Loucy (cell line): Measurements from ENCODE around the gene EMC6.

Experiments
- H2AFZ ChIP-seq: fragments of 200-600 bp; sonication (generic); 2 replicates; pipeline ENCODE4 v1.6.0; 2016; ENCODE audit warnings: antibody characterized with exemption, mild to moderate bottlenecking, low read length, moderate library complexity
- H3F3A ChIP-seq: fragments of 200-600 bp; 2 replicates; pipeline ENCODE4 v1.6.0; 2016; ENCODE audit warnings: antibody characterized with exemption, low read depth, mild to moderate bottlenecking
- H3K27me3 ChIP-seq: fragments of 200-600 bp; sonication (generic); 2 replicates; pipeline ENCODE4 v1.6.1; 2014; ENCODE audit warnings: low read length, mild to moderate bottlenecking; ENCODE audit not compliant: insufficient read depth, poor library complexity, severe bottlenecking
- H3K36me3 ChIP-seq: fragments of 200-600 bp; sonication (generic); 2 replicates; pipeline ENCODE4 v1.6.1; 2016; ENCODE audit warnings: low read length; ENCODE audit not compliant: insufficient read depth
- H3K4me1 ChIP-seq: fragments of 200-600 bp; sonication (generic); 2 replicates; pipeline ENCODE4 v1.5.1; 2014; ENCODE audit warnings: low read length, mild to moderate bottlenecking; ENCODE audit not compliant: insufficient read depth, poor library complexity, severe bottlenecking
- H3K4me2 ChIP-seq: fragments of 200-600 bp; sonication (generic); 2 replicates; pipeline ENCODE4 v1.6.0; 2014; ENCODE audit warnings: antibody characterized with exemption, low read length, low read depth, mild to moderate bottlenecking; ENCODE audit not compliant: poor library complexity, severe bottlenecking
- H3K4me3 ChIP-seq: fragments of 200-600 bp; sonication (generic); 2 replicates; pipeline ENCODE4 v1.5.1; 2014; ENCODE audit warnings: low read length, mild to moderate bottlenecking, mixed read lengths; ENCODE audit not compliant: poor library complexity, severe bottlenecking
- H3K79me2 ChIP-seq: fragments of 200-600 bp; sonication (generic); 2 replicates; pipeline ENCODE4 v1.6.1; 2014; ENCODE audit warnings: low read length; ENCODE audit not compliant: insufficient read depth
- H3K9ac ChIP-seq: fragments of 200-600 bp; sonication (generic); 2 replicates; pipeline ENCODE4 v1.6.0; 2014; ENCODE audit warnings: mild to moderate bottlenecking, low read depth, low read length, moderate library complexity; ENCODE audit not compliant: poor library complexity, severe bottlenecking
- H3K9me2 ChIP-seq: fragments of 200-600 bp; sonication (generic); replicated peaks from 2 replicates; pipeline ENCODE4 v1.6.1; 2016; ENCODE audit warnings: low read depth, low read length, mixed read lengths
- H3K9me3 ChIP-seq: fragments of 200-600 bp; sonication (generic); 2 replicates; pipeline ENCODE4 v1.6.1; 2014; ENCODE audit warnings: mild to moderate bottlenecking, antibody characterized with exemption, low read length, low read depth; ENCODE audit not compliant: insufficient read depth
- H4K20me1 ChIP-seq: fragments of 200-600 bp; sonication (generic); 2 replicates; pipeline ENCODE4 v1.6.0; 2014; ENCODE audit warnings: antibody characterized with exemption, low read length, mild to moderate bottlenecking; ENCODE audit not compliant: insufficient read depth, poor library complexity, severe bottlenecking
- CTCF ChIP-seq: fragments of 200-600 bp; sonication (generic); conservative IDR thresholded peaks from 2 replicates; pipeline ENCODE4 v1.5.1; 2014; ENCODE audit warnings: mild to moderate bottlenecking, antibody characterized with exemption, low read length
- EZH2phosphoT487 ChIP-seq: fragments of 200-600 bp; IDR thresholded peaks from 2 replicates; pipeline ENCODE4 v1.6.1; 2018; ENCODE audit warnings: antibody characterized with exemption, mild to moderate bottlenecking, moderate library complexity, borderline replicate concordance

The EMC6 gene

GRCh38 chr17:3693829-3694231 is 25.2 kb downstream of the EMC6 start:
- Histone ChIP-seq H3K9me3 (no peaks in the 10 kb centered on the region), H3K79me2 (peaks cover 49% of the 10 kb centered on the region), H3K4me1 (peaks cover 42% of the 10 kb centered on the region), H3K36me3 (peaks cover 20% of the 10 kb centered on the region; the same call in 1 of the 2 replicates), H2AFZ (no peak overlapping the region), H3K9me2 (no peaks in the 10 kb centered on the region), H3K4me3 (peak overlapping the region; percentile 96), H3F3A (no peaks in the 10 kb centered on the region; the same call in 1 of the 2 replicates), H4K20me1 (peaks cover 30% of the 10 kb centered on the region), H3K9ac (peak overlapping the region; percentile 92), H3K4me2 (peak overlapping the region; percentile 91), H3K27me3 (no peaks in the 10 kb centered on the region)
- TF ChIP-seq CTCF (no peak), EZH2phosphoT487 (no peak)

GRCh38 chr17:3695129-3695722 is 26.6 kb downstream of the EMC6 start:
- Histone ChIP-seq H3F3A (no peaks in the 10 kb centered on the region; the same call in 1 of the 2 replicates), H2AFZ (peak overlapping the region; percentile 86), H3K4me2 (peak overlapping the region; percentile 91), H3K4me1 (peaks cover 42% of the 10 kb centered on the region), H3K9me2 (no peaks in the 10 kb centered on the region), H4K20me1 (peaks cover 26% of the 10 kb centered on the region), H3K4me3 (peak overlapping the region; percentile 96), H3K79me2 (peaks cover 49% of the 10 kb centered on the region), H3K27me3 (no peaks in the 10 kb centered on the region), H3K9ac (peak overlapping the region; percentile 92), H3K9me3 (no peaks in the 10 kb centered on the region), H3K36me3 (peaks cover 10% of the 10 kb centered on the region; the same call in 1 of the 2 replicates)
- TF ChIP-seq CTCF (no peak), EZH2phosphoT487 (no peak)

GRCh38 chr17:3695723-3696411 is 27.3 kb downstream of the EMC6 start, which contains the start of gene P2RX5:
TSS of gene P2RX5 (minus strand) at chr17:3696155. CDS start at chr17:3696005, 150 bp downstream.
- Histone ChIP-seq H3K36me3 (peaks cover 4% of the 10 kb centered on the region; the same call in 1 of the 2 replicates), H3K4me2 (peak within 1 kb of the TSS; percentile 91), H3K9me3 (no peaks in the 10 kb centered on the region), H3K4me3 (peak within 1 kb of the TSS; percentile 96), H3K79me2 (peaks cover 47% of the 10 kb centered on the region), H2AFZ (peak within 1 kb of the TSS; percentile 86), H4K20me1 (peaks cover 21% of the 10 kb centered on the region), H3K9me2 (no peaks in the 10 kb centered on the region), H3K27me3 (no peaks in the 10 kb centered on the region), H3K4me1 (peaks cover 42% of the 10 kb centered on the region), H3K9ac (peak within 1 kb of the TSS; percentile 92), H3F3A (no peaks in the 10 kb centered on the region; the same call in 1 of the 2 replicates)
- no peak for TF ChIP-seq EZH2phosphoT487
- TF ChIP-seq CTCF: no peak
